Upper lobe of left lung (tissue), 6 donors: ENCODE results near the gene TK1. TPM values are rescaled to one million over a fixed set of nuclear protein-coding genes. Genes with fewer than 3 reads are reported as not detected.
A peak's percentile ranks its signal among the peaks of the same experiment; 100 is the strongest.

Experiments used
- ATAC-seq, 2 donors: fragments of 200-7000 bp; cut with Tn5 transposase; one replicate each; pipeline ENCODE4 v1.9.1; 2022; ENCODE audit warnings: mild to moderate bottlenecking in 2 of 2, moderate library complexity in 2 of 2; ENCODE audit not compliant: low FRiP score in 2 of 2
- DNase-seq, 2 donors: peaks; one replicate each; pipeline ENCODE4 v3.0.0-alpha.2; 2019 to 2020
- H3K27ac ChIP-seq, 4 donors: fragments of 200-600 bp; sonication (generic); one replicate each; pipeline ENCODE4 v1.5.1; 2016 to 2019
- H3K27me3 ChIP-seq, 4 donors: fragments of 200-600 bp; sonication (generic); one replicate each; pipeline ENCODE4 v1.5.1; 2017 to 2019
- H3K36me3 ChIP-seq, 4 donors: fragments of 200-600 bp; sonication (generic); one replicate each; pipeline ENCODE4 v1.5.1; 2016 to 2019
- H3K4me1 ChIP-seq, 4 donors: fragments of 200-600 bp; sonication (generic); one replicate each; pipeline ENCODE4 v1.5.1; 2018 to 2019
- H3K4me3 ChIP-seq, 4 donors: fragments of 200-600 bp; sonication (generic); one replicate each; pipeline ENCODE4 v1.5.1; 2017 to 2019; ENCODE audit warnings: mild to moderate bottlenecking in 2 of 4, moderate library complexity in 1 of 4
- H3K9me3 ChIP-seq, 4 donors: fragments of 200-600 bp; sonication (generic); one replicate each; pipeline ENCODE4 v1.5.1; 2018 to 2019
- CTCF ChIP-seq, 6 experiments: fragments of 450-650 bp in 4 of 6; fragments of 200-600 bp in 2 of 6; sonication (generic) in 2 of 6; IDR thresholded peaks; one replicate each; pipeline ENCODE4 v1.5.1; 2016 to 2019; ENCODE audit warnings: antibody characterized with exemption in 6 of 6
- EP300 ChIP-seq, 4 donors: sonication (generic); formaldehyde crosslinking; IDR thresholded peaks; one replicate each; pipeline ENCODE4 v1.5.1; 2017; ENCODE audit warnings: antibody characterized with exemption in 4 of 4, control low read depth in 2 of 4
- POLR2A ChIP-seq, 4 donors: fragments of 450-650 bp; IDR thresholded peaks; one replicate each; pipeline ENCODE4 v1.5.1; 2016 to 2017; ENCODE audit warnings: antibody characterized with exemption in 4 of 4, mild to moderate bottlenecking in 2 of 4
- POLR2AphosphoS5 ChIP-seq, 2 donors: sonication (generic); formaldehyde crosslinking; IDR thresholded peaks; one replicate each; pipeline ENCODE4 v1.5.1; 2017; ENCODE audit warnings: antibody characterized with exemption in 2 of 2
- WGBS, 2 donors: methylation state at CpG; one replicate each; pipeline ENCODE4 v1.1.5; 2017 to 2018; 5-methylcytosine and 5-hydroxymethylcytosine counted together
- total RNA-seq, 6 donors: library from RNA; depleted of rRNA in 4 of 6; stranded (reverse); fragments of >200 nt in 4 of 6; gene quantifications; one replicate each; pipeline versions ENCODE4 v1.1.0 to v1.2.1, GENCODE V29; 2016 to 2021
- donor health status: DM: no; HTN: no; CAD: no; lungs with moderate emphysema.
- donor health status: DM: no; HTN: yes; CAD: no; lungs with severe emphysema.

The TK1 gene
- total RNA-seq, 6 donors from 2014 or later, result 2.8 to 16.0 (median 9.0) TPM

GRCh38 chr17:78219396-78220150 is 32.7 kb upstream of the TK1 start:
- Histone ChIP-seq H3K27me3 (no peaks in the 10 kb centered on the region), H3K9me3 (no peaks in the 10 kb centered on the region), H3K4me3 (no peak overlapping the region), H3K27ac (no peak overlapping the region), H3K4me1 (peaks cover 2 to 8% (median 4%) of the 10 kb centered on the region in 4 donors), H3K36me3 (no peaks in the 10 kb centered on the region)
- ATAC-seq (no peak), DNase-seq (no peak)
- 84 to 95% methylated on average over 11 of the region's 11 CpGs for WGBS, 2 donors
- no peak for TF ChIP-seq EP300 (IDR thresholded peaks at IDR 0.05)
- no peak for TF ChIP-seq POLR2A (IDR thresholded peaks at IDR 0.05)
- no peak for TF ChIP-seq CTCF (IDR thresholded peaks at IDR 0.05)
- no peak for TF ChIP-seq POLR2AphosphoS5 (IDR thresholded peaks at IDR 0.05)

- Histone ChIP-seq H3K4me3 (peak overlapping the region in 3 of 4 donors; percentile 48 to 58 (median 50)), H3K27ac (no peak overlapping the region), H3K4me1 (peaks cover 6 to 13% (median 10%) of the 10 kb centered on the region in 4 donors), H3K27me3 (no peaks in the 10 kb centered on the region), H3K36me3 (no peaks in the 10 kb centered on the region), H3K9me3 (no peaks in the 10 kb centered on the region)
- DNase-seq (no peak), ATAC-seq (no peak)
- TF ChIP-seq CTCF (IDR thresholded peaks at IDR 0.05) (no peak), POLR2A (IDR thresholded peaks at IDR 0.05) (no peak), POLR2AphosphoS5 (IDR thresholded peaks at IDR 0.05) (no peak), EP300 (IDR thresholded peaks at IDR 0.05) (no peak)
- 14 to 21% methylated on average over 3 to 5 of the region's 5 CpGs for WGBS, 2 donors
Measured at GRCh38 chr17:78214706-78215061, 27.8 kb upstream of the TK1 start.

- Histone ChIP-seq H3K4me3 (peak within 1 kb of the TSS; percentile 37 to 58 (median 49)), H3K9me3 (no peaks in the 10 kb centered on the region), H3K4me1 (peaks cover 6 to 13% (median 10%) of the 10 kb centered on the region in 4 donors), H3K36me3 (no peaks in the 10 kb centered on the region), H3K27me3 (no peaks in the 10 kb centered on the region), H3K27ac (peak within 1 kb of the TSS in 1 of 4 donors; percentile 69)
- TF ChIP-seq POLR2AphosphoS5 (IDR thresholded peaks at IDR 0.05) (peak; percentile 29 to 77), POLR2A (IDR thresholded peaks at IDR 0.05) (no peak), CTCF (IDR thresholded peaks at IDR 0.05) (no peak), EP300 (IDR thresholded peaks at IDR 0.05) (no peak)
- DNase-seq (peak; percentile 91 to 98), ATAC-seq (peak; percentile 96 to 100)
- 0 to 2% methylated on average over 9 to 58 of the region's 60 CpGs for WGBS, 2 donors
Measured at GRCh38 chr17:78214016-78214705, 27.3 kb upstream of the TK1 start, which contains the start of gene BIRC5. Gene BIRC5, plus strand, starts transcription at chr17:78214253. Its CDS starts 64 bp downstream, at chr17:78214317.

GRCh38 chr17:78211032-78211431 is 24.2 kb upstream of the TK1 start:
- Histone ChIP-seq H3K36me3 (peaks cover 0 to 6% (median 1%) of the 10 kb centered on the region in 4 donors), H3K9me3 (no peaks in the 10 kb centered on the region), H3K4me1 (peaks cover 6 to 16% (median 10%) of the 10 kb centered on the region in 4 donors), H3K4me3 (no peak overlapping the region), H3K27ac (no peak overlapping the region), H3K27me3 (no peaks in the 10 kb centered on the region)
- DNase-seq (no peak), ATAC-seq (no peak)
- WGBS, 2 donors, result 85 to 89% methylated on average over 11 of the region's 11 CpGs
- no peak for TF ChIP-seq POLR2A (IDR thresholded peaks at IDR 0.05)
- TF ChIP-seq POLR2AphosphoS5 (IDR thresholded peaks at IDR 0.05), result no peak
- TF ChIP-seq CTCF (IDR thresholded peaks at IDR 0.05), result no peak
- TF ChIP-seq EP300 (IDR thresholded peaks at IDR 0.05), result no peak
